ENCODE measurements around the gene PPP1R37. TPM values are rescaled to one million over a fixed set of nuclear protein-coding genes. Genes with fewer than 3 reads are reported as not detected.

The PPP1R37 gene
- total RNA-seq, 1 donor: 53.6 TPM

DNA sequence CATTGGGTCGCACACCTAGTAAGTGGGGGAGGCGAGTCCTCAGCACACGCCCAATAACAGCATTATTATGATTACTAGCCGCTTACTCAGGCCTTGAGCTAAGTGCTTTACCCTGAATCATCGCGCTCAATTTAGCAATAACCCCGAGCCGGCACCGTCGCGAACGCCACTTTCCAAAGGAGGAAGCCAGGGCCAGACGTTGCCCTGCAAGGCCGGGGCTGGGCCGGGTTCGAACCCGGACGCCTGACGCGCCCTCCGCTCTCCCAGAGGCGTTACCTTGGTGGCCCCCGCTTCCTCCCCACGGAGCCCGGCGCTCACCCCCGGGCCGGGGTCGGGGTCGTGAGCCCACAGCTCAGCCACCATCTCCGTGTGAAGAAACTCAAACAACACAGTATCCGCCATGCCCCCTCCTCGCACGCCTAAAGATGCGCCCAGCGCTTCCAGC is 84.9 kb downstream of the PPP1R37 start, which contains the start of gene TRAPPC6A:
Gene TRAPPC6A, minus strand, starts transcription at position 421 of the 445 bp plus-strand sequence. Its CDS starts 19 bp downstream, at position 402.
- H4K20me1 ChIP-seq (ENCODE audit: insufficient read depth, low read length): peaks cover 7% of the 10 kb centered on the region
- no peak for TF ChIP-seq CTCF (IDR thresholded peaks at IDR 0.05; ENCODE audit: extremely low read depth, low read depth, low read length)
- peak; percentile 94 for DNase-seq (ENCODE audit: insufficient read length, low spot score, missing footprints)

DNA sequence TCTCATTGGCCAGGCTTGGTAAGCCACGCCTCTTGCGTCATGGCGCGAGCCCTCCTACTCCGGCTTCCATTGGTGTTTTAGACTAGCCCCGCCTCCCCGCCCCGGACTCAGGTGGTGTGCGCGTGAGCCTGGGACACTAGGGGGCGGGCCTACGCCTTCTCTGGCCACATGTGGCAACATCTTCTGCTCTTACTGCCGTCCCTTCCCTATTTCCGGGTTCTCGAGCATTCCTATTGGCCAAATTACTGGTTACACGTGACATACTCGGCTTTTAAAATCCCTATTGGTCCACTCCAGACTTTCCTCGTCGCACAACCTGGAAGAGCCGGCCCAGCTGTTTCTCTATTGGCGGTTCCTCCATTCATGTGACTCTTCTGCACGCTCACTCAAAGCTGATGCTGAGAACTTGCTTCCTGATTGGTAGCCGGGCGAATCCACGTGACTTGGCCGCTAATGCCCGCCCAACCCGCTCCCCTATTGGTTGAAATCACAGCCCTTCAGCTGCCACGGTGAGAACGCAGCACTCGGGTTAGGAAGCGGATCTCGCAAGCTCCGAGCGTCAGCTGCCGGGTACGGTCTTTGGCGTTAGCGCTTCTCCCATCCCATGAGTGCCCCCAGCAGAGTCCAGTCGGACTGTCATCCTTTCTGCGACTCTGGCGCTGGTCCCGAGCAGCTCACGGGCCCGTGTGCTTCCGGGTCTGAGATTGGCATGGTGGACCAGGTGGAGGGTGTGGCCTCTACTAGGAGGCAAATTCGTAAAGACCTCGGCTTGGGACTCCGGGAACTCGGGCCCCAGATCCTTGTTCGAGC is 85.5 kb downstream of the PPP1R37 start, which contains the start of gene BLOC1S3:
Gene BLOC1S3, plus strand, starts transcription at position 523 of the 810 bp plus-strand sequence. CDS start 513 bp downstream, outside the sequence.
- H3K27ac ChIP-seq (ENCODE audit: low read depth, low read length): peak within 1 kb of the TSS; percentile 99
- no peaks in the 10 kb centered on the region for H3K9me3 ChIP-seq (ENCODE audit: low read depth, low read length)
- H2AFZ ChIP-seq (ENCODE audit: low read length): peak within 1 kb of the TSS; percentile 73
- peak within 1 kb of the TSS; percentile 89 for H3K4me3 ChIP-seq (ENCODE audit: insufficient read depth, low read length)
- H3K36me3 ChIP-seq (ENCODE audit: insufficient read depth, low read length): peaks cover 9% of the 10 kb centered on the region
- H3K79me2 ChIP-seq (ENCODE audit: insufficient read depth, low read length): peaks cover 31% of the 10 kb centered on the region
- peak within 1 kb of the TSS; percentile 97 for H3K4me2 ChIP-seq (ENCODE audit: insufficient read depth, low read length)
- no peak for TF ChIP-seq CTCF (IDR thresholded peaks at IDR 0.05; ENCODE audit: extremely low read depth, low read depth, low read length)
- DNase-seq (ENCODE audit: insufficient read length, low spot score, missing footprints): peak; percentile 100
- no peaks in the 10 kb centered on the region for H3K27me3 ChIP-seq (ENCODE audit: insufficient read depth, low read length)
- peaks cover 30% of the 10 kb centered on the region for H3K4me1 ChIP-seq (ENCODE audit: insufficient read depth, low read length)
- H4K20me1 ChIP-seq (ENCODE audit: insufficient read depth, low read length): peaks cover 7% of the 10 kb centered on the region

More for the DNA sequence above, 84.9 kb downstream of the PPP1R37 start, which contains the start of gene TRAPPC6A:
- H3K9me3 ChIP-seq (ENCODE audit: low read depth, low read length): no peaks in the 10 kb centered on the region
- peaks cover 32% of the 10 kb centered on the region for H3K4me1 ChIP-seq (ENCODE audit: insufficient read depth, low read length)
- peak within 1 kb of the TSS; percentile 73 for H2AFZ ChIP-seq (ENCODE audit: low read length)
- peak within 1 kb of the TSS; percentile 99 for H3K27ac ChIP-seq (ENCODE audit: low read depth, low read length)
- peak within 1 kb of the TSS; percentile 89 for H3K4me3 ChIP-seq (ENCODE audit: insufficient read depth, low read length)
- peak within 1 kb of the TSS; percentile 97 for H3K4me2 ChIP-seq (ENCODE audit: insufficient read depth, low read length)
- peaks cover 9% of the 10 kb centered on the region for H3K36me3 ChIP-seq (ENCODE audit: insufficient read depth, low read length)
- H3K27me3 ChIP-seq (ENCODE audit: insufficient read depth, low read length): no peaks in the 10 kb centered on the region
- H3K79me2 ChIP-seq (ENCODE audit: insufficient read depth, low read length): peaks cover 31% of the 10 kb centered on the region

GRCh38 chr19:45179072-45179891 is 86.3 kb downstream of the PPP1R37 start:
- H3K27ac ChIP-seq (ENCODE audit: low read depth, low read length): peak overlapping the region; percentile 95
- H3K4me1 ChIP-seq (ENCODE audit: insufficient read depth, low read length): peaks cover 23% of the 10 kb centered on the region
- peaks cover 9% of the 10 kb centered on the region for H3K36me3 ChIP-seq (ENCODE audit: insufficient read depth, low read length)
- no peaks in the 10 kb centered on the region for H3K9me3 ChIP-seq (ENCODE audit: low read depth, low read length)
- peak overlapping the region; percentile 97 for H3K4me2 ChIP-seq (ENCODE audit: insufficient read depth, low read length)
- H2AFZ ChIP-seq (ENCODE audit: low read length): peak overlapping the region; percentile 73
- H3K4me3 ChIP-seq (ENCODE audit: insufficient read depth, low read length): peak overlapping the region; percentile 89
- no peaks in the 10 kb centered on the region for H3K27me3 ChIP-seq (ENCODE audit: insufficient read depth, low read length)
- peaks cover 7% of the 10 kb centered on the region for H4K20me1 ChIP-seq (ENCODE audit: insufficient read depth, low read length)
- DNase-seq (ENCODE audit: insufficient read length, low spot score, missing footprints): peak; percentile 91
- no peak for TF ChIP-seq CTCF (IDR thresholded peaks at IDR 0.05; ENCODE audit: extremely low read depth, low read depth, low read length)
- peaks cover 31% of the 10 kb centered on the region for H3K79me2 ChIP-seq (ENCODE audit: insufficient read depth, low read length)

Measured in osteoblast (primary cell).